NCI-H1417 (cell line): ENCODE data around the gene AOC1.
A peak's percentile ranks its signal among the peaks of the same experiment; 100 is the strongest.

ENCODE experiments used
- DNase-seq, 3 experiments: peaks; one replicate each; lab custom pipeline; 2025; lab: John Stamatoyannopoulos, UW

Gene AOC1

GRCh38 chr7:150852371-150852905 lies at the start of gene AOC1:
Gene AOC1, plus strand, starts transcription at chr7:150852517. Its CDS starts 3,954 bp downstream, at chr7:150856471.
- DNase-seq, result no peak

- DNase-seq, result peak; percentile 25 to 92 (median 84)
Observed at GRCh38 chr7:150803161-150803860, 49.0 kb upstream of the AOC1 start.

GRCh38 chr7:150804802-150805201 lies 47.5 kb upstream of the AOC1 start:
- no peak for DNase-seq

- no peak for DNase-seq
Observed at GRCh38 chr7:150805864-150806263, 46.5 kb upstream of the AOC1 start.

- no peak for DNase-seq
Observed at GRCh38 chr7:150806454-150806853, 45.9 kb upstream of the AOC1 start.

GRCh38 chr7:150806863-150807262 lies 45.5 kb upstream of the AOC1 start:
- no peak for DNase-seq

GRCh38 chr7:150807616-150808438 lies 44.5 kb upstream of the AOC1 start:
- DNase-seq, result peak in 1 of 3 experiments; percentile 13

- DNase-seq, result no peak
Observed at GRCh38 chr7:150814328-150815001, 37.9 kb upstream of the AOC1 start.

- no peak for DNase-seq
Observed at GRCh38 chr7:150818971-150819370, 33.3 kb upstream of the AOC1 start.

GRCh38 chr7:150820148-150820547 lies 32.2 kb upstream of the AOC1 start:
- no peak for DNase-seq

- no peak for DNase-seq
Observed at GRCh38 chr7:150820578-150821198, 31.6 kb upstream of the AOC1 start.

GRCh38 chr7:150823043-150823442 lies 29.3 kb upstream of the AOC1 start:
- no peak for DNase-seq

- no peak for DNase-seq
Observed at GRCh38 chr7:150823484-150824126, 28.7 kb upstream of the AOC1 start.

- no peak for DNase-seq
Observed at GRCh38 chr7:150824379-150825177, 27.7 kb upstream of the AOC1 start.

- no peak for DNase-seq
Observed at GRCh38 chr7:150826061-150826849, 26.1 kb upstream of the AOC1 start.

- DNase-seq, result no peak
Observed at GRCh38 chr7:150828384-150828783, 23.9 kb upstream of the AOC1 start.

GRCh38 chr7:150829426-150829825 lies 22.9 kb upstream of the AOC1 start:
- DNase-seq, result no peak

- peak; percentile 27 to 98 (median 86) for DNase-seq
Observed at GRCh38 chr7:150830937-150831336, 21.4 kb upstream of the AOC1 start.

GRCh38 chr7:150831851-150832250 lies 20.5 kb upstream of the AOC1 start:
- peak in 1 of 3 experiments; percentile 52 for DNase-seq

GRCh38 chr7:150835019-150835418 lies 17.3 kb upstream of the AOC1 start:
- no peak for DNase-seq
